GM23338 (cell line): ENCODE data around the gene STOX2. TPM values are rescaled to one million over a fixed set of nuclear protein-coding genes. Genes with fewer than 3 reads are reported as not detected.

ENCODE experiments used
- ATAC-seq: fragments of 200-7000 bp; cut with Tn5 transposase; 3 replicates; pipeline ENCODE4 v1.9.1; 2020
- DNase-seq: peaks from one replicate; pipeline ENCODE4 v3.0.0-alpha.2; 2015; ENCODE audit warnings: low spot score
- H2AFZ ChIP-seq: fragments of 200-600 bp; sonication (generic); 2 replicates; pipeline ENCODE4 v1.8.0; 2016; ENCODE audit warnings: antibody characterized with exemption, mild to moderate bottlenecking, moderate library complexity
- H3F3A ChIP-seq: fragments of 200-600 bp; sonication (generic); replicated peaks from 2 replicates; pipeline ENCODE4 v1.8.0; 2017; ENCODE audit warnings: antibody characterized with exemption, mixed run types, low read depth
- H3K27ac ChIP-seq: fragments of 200-600 bp; sonication (generic); 2 replicates; pipeline ENCODE4 v1.6.1; 2016; ENCODE audit warnings: low read depth
- H3K27me3 ChIP-seq: fragments of 200-600 bp; sonication (generic); 2 replicates; pipeline ENCODE4 v1.8.0; 2016; ENCODE audit warnings: mild to moderate bottlenecking, mixed run types, moderate library complexity; ENCODE audit not compliant: insufficient read depth
- H3K36me3 ChIP-seq: fragments of 200-600 bp; sonication (generic); 2 replicates; pipeline ENCODE4 v1.8.0; 2016; ENCODE audit warnings: mild to moderate bottlenecking; ENCODE audit not compliant: insufficient read depth
- H3K4me1 ChIP-seq: fragments of 200-600 bp; sonication (generic); 2 replicates; pipeline ENCODE4 v1.8.0; 2016; ENCODE audit warnings: mild to moderate bottlenecking, moderate library complexity; ENCODE audit not compliant: insufficient read depth
- H3K4me2 ChIP-seq: fragments of 200-600 bp; sonication (generic); 2 replicates; pipeline ENCODE4 v1.7.1; 2017; ENCODE audit warnings: mixed run types
- H3K4me3 ChIP-seq: fragments of 200-600 bp; sonication (generic); 2 replicates; pipeline ENCODE4 v1.6.1; 2016; ENCODE audit warnings: mixed run types
- H3K79me2 ChIP-seq: fragments of 200-600 bp; sonication (generic); replicated peaks from 2 replicates; pipeline ENCODE4 v1.8.0; 2017; ENCODE audit warnings: mild to moderate bottlenecking; ENCODE audit not compliant: insufficient read depth
- H3K9me2 ChIP-seq: fragments of 200-600 bp; sonication (generic); 2 replicates; pipeline ENCODE4 v1.8.0; 2017; ENCODE audit not compliant: insufficient read depth
- H4K20me1 ChIP-seq: fragments of 200-600 bp; sonication (generic); replicated peaks from 2 replicates; pipeline ENCODE4 v1.8.0; 2017; ENCODE audit warnings: mild to moderate bottlenecking; ENCODE audit not compliant: insufficient read depth
- H3K27ac Mint-ChIP-seq: 2 replicates; pipeline ENCODE4 v1.8.0; 2020; ENCODE audit warnings: inconsistent platforms, mild to moderate bottlenecking, moderate library complexity, mixed read lengths
- H3K27me3 Mint-ChIP-seq: 3 replicates; pipeline ENCODE4 v1.8.0; 2022; ENCODE audit warnings: low read depth, mild to moderate bottlenecking, moderate library complexity, mixed read lengths, inconsistent platforms; ENCODE audit not compliant: insufficient read depth, poor library complexity
- H3K36me3 Mint-ChIP-seq: 3 replicates; pipeline ENCODE4 v1.8.0; 2021; ENCODE audit warnings: low read depth, mild to moderate bottlenecking, inconsistent platforms, moderate library complexity, mixed read lengths
- H3K4me1 Mint-ChIP-seq: 3 replicates; pipeline ENCODE4 v1.8.0; 2020; ENCODE audit warnings: mild to moderate bottlenecking, inconsistent platforms, mixed read lengths
- H3K4me3 Mint-ChIP-seq: 3 replicates; pipeline ENCODE4 v1.8.0; 2021; ENCODE audit warnings: moderate library complexity, mild to moderate bottlenecking, inconsistent platforms, mixed read lengths
- H3K9me3 Mint-ChIP-seq: 3 replicates; pipeline ENCODE4 v1.8.0; 2020; ENCODE audit warnings: moderate library complexity, mild to moderate bottlenecking, inconsistent platforms, mixed read lengths
- CREB1 ChIP-seq: fragments of 250-450 bp; sonication (Bioruptor Pico); IDR thresholded peaks from 2 replicates; pipeline ENCODE4 v1.5.0; 2020; ENCODE audit warnings: low read depth, mild to moderate bottlenecking, moderate library complexity
- EZH2 ChIP-seq: fragments of 200-600 bp; sonication (generic); IDR thresholded peaks from one replicate; pipeline ENCODE4 v1.8.0; 2017; ENCODE audit warnings: antibody characterized with exemption, mild to moderate bottlenecking, low read depth; ENCODE audit not compliant: unreplicated experiment
- JUNB ChIP-seq: IDR thresholded peaks from one replicate; pipeline ENCODE4 v1.6.1; 2016; ENCODE audit warnings: antibody characterized with exemption; ENCODE audit not compliant: unreplicated experiment
- POLR2AphosphoS5 ChIP-seq: IDR thresholded peaks from 2 replicates; pipeline ENCODE4 v1.6.1; 2016; ENCODE audit warnings: antibody characterized with exemption, low read depth
- STAT1 ChIP-seq: IDR thresholded peaks from one replicate; pipeline ENCODE4 v1.6.1; 2016; ENCODE audit warnings: antibody characterized with exemption; ENCODE audit not compliant: unreplicated experiment
- ZNF331 ChIP-seq: fragments of 250-450 bp; sonication (Bioruptor Pico); IDR thresholded peaks from 2 replicates; pipeline ENCODE4 v1.5.0; 2020; ENCODE audit warnings: low read depth, mild to moderate bottlenecking, moderate library complexity
- polyA plus RNA-seq: library from polyadenylated mRNA; unstranded; fragments of >200 nt; fragmentation: Nextera tagmentation; extraction: Ambion mirVana; gene quantifications from 2 replicates; pipeline ENCODE4 v1.2.1, GENCODE V29; 2016
- total RNA-seq: library from RNA; depleted of rRNA; stranded (reverse); fragments of >200 nt; shearing (Covaris generic); gene quantifications from 2 replicates; pipeline ENCODE4 v1.2.3, GENCODE V29; 2014
- TF ChIP-seq, protein P1 (sequence below): fragments of 250-450 bp; sonication (Bioruptor Pico); IDR thresholded peaks from 2 replicates; pipeline ENCODE4 v1.5.0; 2020; ENCODE audit warnings: mild to moderate bottlenecking, moderate library complexity

STOX2 gene
- total and polyA plus RNA-seq, 2 experiments from 2014 or later = 19.8 to 20.6 TPM

DNA sequence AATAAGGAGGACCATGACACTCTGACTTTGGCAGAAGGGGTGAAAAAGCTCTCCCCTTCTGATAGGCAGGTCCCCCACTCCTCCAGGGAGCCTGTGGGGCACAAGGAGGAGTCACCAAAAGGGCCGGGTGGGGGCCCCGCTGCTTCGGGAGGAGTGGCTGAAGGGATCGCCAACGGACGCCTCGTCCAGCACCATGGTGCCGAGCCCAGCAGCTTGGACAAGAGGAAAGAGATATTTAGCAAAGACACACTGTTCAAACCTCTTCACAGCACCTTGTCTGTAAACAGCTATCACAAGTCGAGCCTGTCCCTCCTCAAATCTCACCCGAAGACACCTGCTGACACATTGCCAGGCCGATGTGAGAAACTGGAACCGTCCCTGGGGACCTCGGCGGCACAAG lies 105.6 kb downstream of the STOX2 start (continued):
- TF ChIP-seq, protein P1, sequence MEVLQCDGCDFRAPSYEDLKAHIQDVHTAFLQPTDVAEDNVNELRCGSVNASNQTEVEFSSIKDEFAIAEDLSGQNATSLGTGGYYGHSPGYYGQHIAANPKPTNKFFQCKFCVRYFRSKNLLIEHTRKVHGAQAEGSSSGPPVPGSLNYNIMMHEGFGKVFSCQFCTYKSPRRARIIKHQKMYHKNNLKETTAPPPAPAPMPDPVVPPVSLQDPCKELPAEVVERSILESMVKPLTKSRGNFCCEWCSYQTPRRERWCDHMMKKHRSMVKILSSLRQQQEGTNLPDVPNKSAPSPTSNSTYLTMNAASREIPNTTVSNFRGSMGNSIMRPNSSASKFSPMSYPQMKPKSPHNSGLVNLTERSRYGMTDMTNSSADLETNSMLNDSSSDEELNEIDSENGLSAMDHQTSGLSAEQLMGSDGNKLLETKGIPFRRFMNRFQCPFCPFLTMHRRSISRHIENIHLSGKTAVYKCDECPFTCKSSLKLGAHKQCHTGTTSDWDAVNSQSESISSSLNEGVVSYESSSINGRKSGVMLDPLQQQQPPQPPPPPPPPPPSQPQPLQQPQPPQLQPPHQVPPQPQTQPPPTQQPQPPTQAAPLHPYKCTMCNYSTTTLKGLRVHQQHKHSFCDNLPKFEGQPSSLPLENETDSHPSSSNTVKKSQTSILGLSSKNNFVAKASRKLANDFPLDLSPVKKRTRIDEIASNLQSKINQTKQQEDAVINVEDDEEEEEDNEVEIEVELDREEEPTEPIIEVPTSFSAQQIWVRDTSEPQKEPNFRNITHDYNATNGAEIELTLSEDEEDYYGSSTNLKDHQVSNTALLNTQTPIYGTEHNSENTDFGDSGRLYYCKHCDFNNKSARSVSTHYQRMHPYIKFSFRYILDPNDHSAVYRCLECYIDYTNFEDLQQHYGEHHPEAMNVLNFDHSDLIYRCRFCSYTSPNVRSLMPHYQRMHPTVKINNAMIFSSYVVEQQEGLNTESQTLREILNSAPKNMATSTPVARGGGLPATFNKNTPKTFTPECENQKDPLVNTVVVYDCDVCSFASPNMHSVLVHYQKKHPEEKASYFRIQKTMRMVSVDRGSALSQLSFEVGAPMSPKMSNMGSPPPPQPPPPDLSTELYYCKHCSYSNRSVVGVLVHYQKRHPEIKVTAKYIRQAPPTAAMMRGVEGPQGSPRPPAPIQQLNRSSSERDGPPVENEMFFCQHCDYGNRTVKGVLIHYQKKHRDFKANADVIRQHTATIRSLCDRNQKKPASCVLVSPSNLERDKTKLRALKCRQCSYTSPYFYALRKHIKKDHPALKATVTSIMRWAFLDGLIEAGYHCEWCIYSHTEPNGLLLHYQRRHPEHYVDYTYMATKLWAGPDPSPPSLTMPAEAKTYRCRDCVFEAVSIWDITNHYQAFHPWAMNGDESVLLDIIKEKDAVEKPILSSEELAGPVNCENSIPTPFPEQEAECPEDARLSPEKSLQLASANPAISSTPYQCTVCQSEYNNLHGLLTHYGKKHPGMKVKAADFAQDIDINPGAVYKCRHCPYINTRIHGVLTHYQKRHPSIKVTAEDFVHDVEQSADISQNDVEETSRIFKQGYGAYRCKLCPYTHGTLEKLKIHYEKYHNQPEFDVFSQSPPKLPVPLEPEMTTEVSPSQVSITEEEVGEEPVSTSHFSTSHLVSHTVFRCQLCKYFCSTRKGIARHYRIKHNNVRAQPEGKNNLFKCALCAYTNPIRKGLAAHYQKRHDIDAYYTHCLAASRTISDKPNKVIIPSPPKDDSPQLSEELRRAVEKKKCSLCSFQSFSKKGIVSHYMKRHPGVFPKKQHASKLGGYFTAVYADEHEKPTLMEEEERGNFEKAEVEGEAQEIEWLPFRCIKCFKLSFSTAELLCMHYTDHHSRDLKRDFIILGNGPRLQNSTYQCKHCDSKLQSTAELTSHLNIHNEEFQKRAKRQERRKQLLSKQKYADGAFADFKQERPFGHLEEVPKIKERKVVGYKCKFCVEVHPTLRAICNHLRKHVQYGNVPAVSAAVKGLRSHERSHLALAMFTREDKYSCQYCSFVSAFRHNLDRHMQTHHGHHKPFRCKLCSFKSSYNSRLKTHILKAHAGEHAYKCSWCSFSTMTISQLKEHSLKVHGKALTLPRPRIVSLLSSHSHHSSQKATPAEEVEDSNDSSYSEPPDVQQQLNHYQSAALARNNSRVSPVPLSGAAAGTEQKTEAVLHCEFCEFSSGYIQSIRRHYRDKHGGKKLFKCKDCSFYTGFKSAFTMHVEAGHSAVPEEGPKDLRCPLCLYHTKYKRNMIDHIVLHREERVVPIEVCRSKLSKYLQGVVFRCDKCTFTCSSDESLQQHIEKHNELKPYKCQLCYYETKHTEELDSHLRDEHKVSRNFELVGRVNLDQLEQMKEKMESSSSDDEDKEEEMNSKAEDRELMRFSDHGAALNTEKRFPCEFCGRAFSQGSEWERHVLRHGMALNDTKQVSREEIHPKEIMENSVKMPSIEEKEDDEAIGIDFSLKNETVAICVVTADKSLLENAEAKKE (CRISPR knock-in tag) = no peak

- peaks cover 19% of the 10 kb centered on the region for H3K36me3 Mint-ChIP-seq
- H3K4me2 ChIP-seq = no peak overlapping the region
- H3K4me3 ChIP-seq = no peak overlapping the region
- H3K4me1 ChIP-seq = no peaks in the 10 kb centered on the region
- DNase-seq = no peak
- H3K9me2 ChIP-seq = no peaks in the 10 kb centered on the region
- no peak overlapping the region for H3K27ac ChIP-seq
- H3K27ac Mint-ChIP-seq = no peak overlapping the region
- no peaks in the 10 kb centered on the region for H4K20me1 ChIP-seq
- H3K4me3 Mint-ChIP-seq = no peak overlapping the region
- no peaks in the 10 kb centered on the region for H3K79me2 ChIP-seq
- H3K36me3 ChIP-seq = no peaks in the 10 kb centered on the region
- H3F3A ChIP-seq = no peaks in the 10 kb centered on the region
- H3K27me3 Mint-ChIP-seq = peaks cover 3% of the 10 kb centered on the region
- no peaks in the 10 kb centered on the region for H3K27me3 ChIP-seq
- ATAC-seq = no peak
- H2AFZ ChIP-seq = no peak overlapping the region
- no peak for TF ChIP-seq JUNB
- TF ChIP-seq ZNF331 (CRISPR knock-in tag) = no peak
- TF ChIP-seq EZH2 = no peak
- TF ChIP-seq CREB1 (CRISPR knock-in tag) = no peak
- TF ChIP-seq POLR2AphosphoS5 = no peak
- TF ChIP-seq STAT1 = no peak
- H3K9me3 Mint-ChIP-seq = no peaks in the 10 kb centered on the region
- H3K4me1 Mint-ChIP-seq = peaks cover 8% of the 10 kb centered on the region
These were observed 106.8 kb downstream of the STOX2 start for GRCh38 chr4:184011826-184012380.
